Adrenal gland (tissue), 19 donors: ENCODE measurements around the gene LIPT1. TPM values are rescaled to one million over a fixed set of nuclear protein-coding genes. Genes with fewer than 3 reads are reported as not detected.
A peak's percentile ranks its signal among the peaks of the same experiment; 100 is the strongest.

Source experiments
- DNase-seq, 7 donors: peaks; one replicate each; pipeline ENCODE4 v3.0.0-alpha.2; 2019 to 2020
- H3K27ac ChIP-seq, 5 donors: fragments of 200-600 bp; sonication (generic) in 4 of 5; 1 replicate in 3 of 5; 2 replicates in 2 of 5; pipeline versions ENCODE4 v1.5.1 to v1.8.0; 2016 to 2020; ENCODE audit warnings: mild to moderate bottlenecking in 1 of 5
- H3K27me3 ChIP-seq: fragments of 200-600 bp; 2 replicates; pipeline ENCODE4 v1.8.0; 2021
- H3K36me3 ChIP-seq, 2 donors: fragments of 200-600 bp; replicated peaks in 1 of 2; 1 replicate in 1 of 2; 2 replicates in 1 of 2; pipeline versions ENCODE4 v1.5.1 to v1.8.0; 2018 to 2022
- H3K4me1 ChIP-seq, 2 donors: fragments of 200-600 bp; replicated peaks in 1 of 2; 1 replicate in 1 of 2; 2 replicates in 1 of 2; pipeline versions ENCODE4 v1.5.1 to v1.8.0; 2018 to 2021
- H3K4me3 ChIP-seq, 4 donors: fragments of 200-600 bp; sonication (generic) in 3 of 4; one replicate each; pipeline ENCODE4 v1.5.1; 2016 to 2018
- H3K9me3 ChIP-seq, 3 donors: fragments of 200-600 bp; sonication (generic) in 1 of 3; replicated peaks in 1 of 3; 1 replicate in 2 of 3; 2 replicates in 1 of 3; pipeline versions ENCODE4 v1.5.1 to v1.8.0; 2016 to 2021
- CTCF ChIP-seq, 6 experiments: fragments of 450-650 bp in 4 of 6; fragments of 200-600 bp in 2 of 6; sonication (generic) in 1 of 6; IDR thresholded peaks; 1 replicate in 5 of 6; 2 replicates in 1 of 6; pipeline versions ENCODE4 v1.5.1 to v1.8.0; 2016 to 2021; ENCODE audit warnings: antibody characterized with exemption in 6 of 6, mild to moderate bottlenecking in 2 of 6, moderate library complexity in 1 of 6
- POLR2A ChIP-seq, 2 donors: fragments of 450-650 bp; IDR thresholded peaks; one replicate each; pipeline ENCODE4 v1.6.1; 2017; ENCODE audit warnings: antibody characterized with exemption in 2 of 2, mild to moderate bottlenecking in 2 of 2, moderate library complexity in 1 of 2
- WGBS, 4 donors: extraction: QIAGEN DNeasy Blood & Tissue Kit in 2 of 4; methylation state at CpG; one replicate each; pipeline versions ENCODE4 v1.1.5 to v1.1.7; 2013 to 2017; 5-methylcytosine and 5-hydroxymethylcytosine counted together
- intact Hi-C, 2 donors: fragments of 100-400 bp; cut with DNase I; formaldehyde crosslinking; loops; one replicate each; pipeline versions ENCODE4 v1.14.1 to v1.15.0; 2022 to 2023
- long read RNA-seq, 10 donors: library from polyadenylated mRNA in 3 of 10; unstranded in 2 of 10; stranded (forward) in 1 of 10; transcript quantifications; one replicate each; pipeline ENCODE4 v2.0.0 and lab custom pipeline, GENCODE V29; 2021 to 2026
- polyA plus RNA-seq, 3 donors: library from polyadenylated mRNA; stranded (reverse); fragments of 200-250 nt in 2 of 3; fragments of 350-450 nt in 1 of 3; fragmentation: Illumina TruSeq in 1 of 3; extraction: RNeasy Lipid Tissue Mini Kit (QIAGEN cat#74804) in 1 of 3; gene quantifications; one replicate each; pipeline ENCODE4 v1.2.3, GENCODE V29; 2013 to 2014
- total RNA-seq, 9 donors: library from RNA; depleted of rRNA in 4 of 9; stranded (reverse); fragments of >200 nt in 4 of 9; fragments of 120-200 nt in 1 of 9; fragmentation: NEBNext Ultra II Directional in 1 of 9; extraction: Animal tissue kit (Norgen Biotek cat#: 25700) in 1 of 9; gene quantifications; one replicate each; pipeline versions ENCODE4 v1.1.0 to v1.2.4, GENCODE V29; 2013 to 2023
- donor health status: healthy with polysubstance abuse.
- donor health status: Bipolar disorder and iron deficiency.
- donor health status: DM: yes; HTN: yes; CAD: no.
- donor health status: DM: no; HTN: no; CAD: no.
- donor health status: DM: no; HTN: no; CAD: no.
- donor health status: DM: yes; HTN: yes; CAD: no.

Gene LIPT1
- total RNA-seq (10 to 100 TPM in 2 of 9 donors, 1 to 10 TPM in 7; 4.4 to 11.4 (median 8.6) TPM), polyA plus RNA-seq (10 to 100 TPM; 12.6 to 14.7 (median 14.1) TPM)
- long read RNA-seq, donor 1, partial matches to known transcripts = 0 of 3 reads
- long read RNA-seq, donor 1, other reads (novel, unspliced or antisense) = 0 of 3 reads
- long read RNA-seq, donor 2, partial matches to known transcripts = 0 of 4 reads
- long read RNA-seq, donor 2, other reads (novel, unspliced or antisense) = 0 of 4 reads
- long read RNA-seq, donor 3, partial matches to known transcripts = 0 of 3 reads
- long read RNA-seq, donor 3, other reads (novel, unspliced or antisense) = 0 of 3 reads
- long read RNA-seq, donor 4, partial matches to known transcripts = 2 of 5 reads
- long read RNA-seq, donor 4, other reads (novel, unspliced or antisense) = 1 of 5 reads
- long read RNA-seq, donor 5, transcript LIPT1-201 (2 exons, 1,289 nt) = major isoform, 5 of 7 reads
- long read RNA-seq, donor 5, partial matches to known transcripts = 0 of 7 reads
- long read RNA-seq, donor 5, other reads (novel, unspliced or antisense) = 0 of 7 reads
- long read RNA-seq, donor 6, partial matches to known transcripts = 0 of 1 reads
- long read RNA-seq, donor 6, other reads (novel, unspliced or antisense) = 0 of 1 reads
- long read RNA-seq, donor 7, partial matches to known transcripts = 0 of 1 reads
- long read RNA-seq, donor 7, other reads (novel, unspliced or antisense) = 0 of 1 reads
- long read RNA-seq, donor 8, partial matches to known transcripts = 0 of 2 reads
- long read RNA-seq, donor 8, other reads (novel, unspliced or antisense) = 0 of 2 reads
- long read RNA-seq, donor 9, partial matches to known transcripts = 0 of 4 reads
- long read RNA-seq, donor 9, other reads (novel, unspliced or antisense) = 0 of 4 reads
- long read RNA-seq, donor 10, partial matches to known transcripts = 0 of 1 reads
- long read RNA-seq, donor 10, other reads (novel, unspliced or antisense) = 0 of 1 reads

GRCh38 chr2:99154643-99155536 is at the start of gene LIPT1, which contains the start of gene TSGA10:
Gene LIPT1 (plus strand): TSS chr2:99154967. CDS start chr2:99161958, 6,991 bp downstream.
Gene TSGA10 (minus strand): TSS chr2:99154942. CDS start chr2:99109439, 45,503 bp downstream.
- intact Hi-C loops = no loop called here
- H3K27ac ChIP-seq = peak within 1 kb of the TSS; percentile 45 to 96 (median 92)
- 0 to 1% (median 0%) methylated on average over 35 to 70 of the region's 70 CpGs for WGBS, 4 donors
- H3K36me3 ChIP-seq = no peaks in the 10 kb centered on the region
- no peaks in the 10 kb centered on the region for H3K9me3 ChIP-seq
- H3K27me3 ChIP-seq = no peaks in the 10 kb centered on the region
- TF ChIP-seq POLR2A (IDR thresholded peaks at IDR 0.05) (peak; percentile 74 to 89), CTCF (IDR thresholded peaks at IDR 0.05) (peak in 1 of 6 experiments; percentile 12)
- H3K4me3 ChIP-seq = peak within 1 kb of the TSS; percentile 36 to 90 (median 72)
- H3K4me1 ChIP-seq = peaks cover 0 to 24% of the 10 kb centered on the region in 2 donors
- peak; percentile 92 to 96 (median 95) for DNase-seq

GRCh38 chr2:99106913-99107312 is 47.9 kb upstream of the LIPT1 start:
- H3K36me3 ChIP-seq = no peaks in the 10 kb centered on the region
- no peaks in the 10 kb centered on the region for H3K9me3 ChIP-seq
- H3K27me3 ChIP-seq = no peaks in the 10 kb centered on the region
- TF ChIP-seq POLR2A (IDR thresholded peaks at IDR 0.05) (no peak), CTCF (IDR thresholded peaks at IDR 0.05) (no peak)
- no peak overlapping the region for H3K27ac ChIP-seq
- no peak for DNase-seq
- H3K4me3 ChIP-seq = no peak overlapping the region
- H3K4me1 ChIP-seq = peaks cover 0 to under 1% of the 10 kb centered on the region in 2 donors
- intact Hi-C loops = no loop called here
- 58 to 78% (median 62%) methylated on average over 2 of the region's 2 CpGs for WGBS, 4 donors

- no peak for TF ChIP-seq CTCF (IDR thresholded peaks at IDR 0.05)
- TF ChIP-seq POLR2A (IDR thresholded peaks at IDR 0.05) = no peak
- intact Hi-C loops = no loop called here
- no peaks in the 10 kb centered on the region for H3K27me3 ChIP-seq
- WGBS, 4 donors = 73 to 80% (median 76%) methylated on average over 2 of the region's 2 CpGs
- no peaks in the 10 kb centered on the region for H3K4me1 ChIP-seq
- no peaks in the 10 kb centered on the region for H3K9me3 ChIP-seq
- H3K27ac ChIP-seq = no peak overlapping the region
- DNase-seq = no peak
- H3K4me3 ChIP-seq = no peak overlapping the region
- no peaks in the 10 kb centered on the region for H3K36me3 ChIP-seq
Observed at GRCh38 chr2:99111236-99111635, 43.5 kb upstream of the LIPT1 start.
